GM12874 (cell line): ENCODE data around the gene DMXL2.

Source experiments
- CTCF ChIP-seq: IDR thresholded peaks from 2 replicates; pipeline ENCODE4 v1.5.1; 2011; ENCODE audit warnings: low read depth, mild to moderate bottlenecking, control low read depth, low read length, moderate library complexity; ENCODE audit not compliant: insufficient read depth

The DMXL2 gene

DNA sequence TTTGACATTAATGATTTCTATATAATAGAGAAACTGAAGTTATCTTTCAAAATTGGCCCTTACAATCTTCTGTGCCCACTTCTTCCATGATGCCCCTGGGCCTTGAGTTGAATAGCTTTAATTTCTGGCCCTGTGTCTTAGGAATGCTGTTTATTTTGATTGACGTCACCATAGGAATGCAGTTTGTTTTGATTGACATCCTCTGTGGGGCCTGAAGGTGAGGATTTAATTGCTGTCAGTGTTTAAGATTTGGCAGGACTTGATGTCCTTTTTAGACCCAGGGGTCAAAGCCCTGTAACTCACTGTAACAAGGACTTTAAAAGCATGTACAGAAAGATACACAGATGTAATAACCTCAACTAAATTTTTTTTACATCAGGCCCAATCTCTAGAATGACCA is 197.8 kb downstream of the DMXL2 start:
- no peak for TF ChIP-seq CTCF

GRCh38 chr15:51416129-51416528 is 206.4 kb downstream of the DMXL2 start:
- no peak for TF ChIP-seq CTCF

GRCh38 chr15:51414256-51414860 is 208.2 kb downstream of the DMXL2 start:
- no peak for TF ChIP-seq CTCF

DNA sequence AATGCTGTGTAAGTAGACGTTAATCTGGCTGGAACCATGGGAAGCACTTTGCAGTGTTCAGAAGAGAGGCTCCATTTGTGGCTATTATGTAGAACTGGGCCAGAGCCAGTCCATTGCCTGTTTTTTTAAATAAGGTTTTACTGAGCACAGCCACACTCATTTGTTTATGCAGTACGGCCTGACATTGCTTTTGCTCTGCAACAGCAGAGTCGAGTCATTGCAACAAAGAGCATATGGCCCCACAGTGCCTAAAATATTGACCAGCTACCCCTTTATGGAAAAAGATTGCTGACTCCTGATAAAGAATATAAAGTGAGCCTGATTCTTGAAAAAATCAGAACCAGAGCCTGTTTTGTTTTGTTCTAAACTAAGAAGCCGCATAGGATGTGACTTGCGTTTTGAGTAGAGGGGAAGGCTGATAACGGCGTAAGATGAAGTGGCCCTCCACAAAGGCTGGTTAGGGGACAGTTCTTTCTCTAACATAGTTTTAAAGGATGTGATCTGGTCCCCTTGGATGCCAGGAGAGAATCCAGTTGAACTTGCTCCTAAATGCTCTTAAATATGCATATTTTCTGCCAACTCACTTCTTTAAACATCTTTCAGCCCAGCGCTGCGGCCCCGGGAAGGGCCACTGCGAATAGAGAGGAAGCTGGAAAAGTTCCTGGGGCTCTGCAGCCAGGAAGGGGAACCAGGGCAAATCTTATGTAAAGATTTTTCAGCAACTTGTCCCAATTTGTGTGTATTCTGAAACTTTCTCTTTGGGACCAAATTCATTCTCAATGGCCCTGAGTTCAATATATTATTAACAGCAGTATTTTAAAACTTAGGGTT is 216.7 kb downstream of the DMXL2 start:
- no peak for TF ChIP-seq CTCF

DNA sequence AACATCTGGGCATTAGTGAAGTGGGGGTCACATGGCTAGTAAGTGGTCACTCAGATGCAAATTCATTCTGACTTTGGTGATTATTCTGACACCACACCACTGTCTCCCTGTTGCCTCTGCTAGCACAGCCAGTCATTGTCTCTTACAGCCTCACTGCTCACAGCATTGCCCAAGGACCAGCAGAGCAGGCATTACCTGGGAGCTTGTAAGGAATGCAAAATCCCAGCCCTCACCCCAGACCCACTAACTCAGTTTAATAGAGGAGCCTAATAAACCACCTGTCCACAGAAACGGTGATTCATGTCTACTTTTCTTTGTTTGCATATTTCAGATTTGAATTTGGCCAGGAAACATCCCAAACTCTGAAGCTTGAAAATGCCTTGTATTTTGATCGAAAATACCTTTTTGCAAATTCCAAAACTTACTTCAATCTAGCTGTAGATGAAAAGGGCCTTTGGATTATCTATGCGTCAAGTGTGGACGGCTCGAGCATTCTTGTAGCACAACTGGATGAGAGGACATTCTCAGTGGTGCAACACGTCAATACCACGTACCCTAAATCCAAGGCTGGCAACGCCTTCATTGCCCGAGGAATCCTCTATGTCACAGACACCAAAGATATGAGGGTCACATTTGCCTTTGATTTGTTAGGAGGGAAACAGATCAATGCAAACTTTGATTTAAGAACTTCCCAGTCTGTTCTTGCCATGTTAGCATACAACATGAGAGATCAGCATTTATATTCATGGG is 218.4 kb downstream of the DMXL2 start:
- no peak for TF ChIP-seq CTCF

DNA sequence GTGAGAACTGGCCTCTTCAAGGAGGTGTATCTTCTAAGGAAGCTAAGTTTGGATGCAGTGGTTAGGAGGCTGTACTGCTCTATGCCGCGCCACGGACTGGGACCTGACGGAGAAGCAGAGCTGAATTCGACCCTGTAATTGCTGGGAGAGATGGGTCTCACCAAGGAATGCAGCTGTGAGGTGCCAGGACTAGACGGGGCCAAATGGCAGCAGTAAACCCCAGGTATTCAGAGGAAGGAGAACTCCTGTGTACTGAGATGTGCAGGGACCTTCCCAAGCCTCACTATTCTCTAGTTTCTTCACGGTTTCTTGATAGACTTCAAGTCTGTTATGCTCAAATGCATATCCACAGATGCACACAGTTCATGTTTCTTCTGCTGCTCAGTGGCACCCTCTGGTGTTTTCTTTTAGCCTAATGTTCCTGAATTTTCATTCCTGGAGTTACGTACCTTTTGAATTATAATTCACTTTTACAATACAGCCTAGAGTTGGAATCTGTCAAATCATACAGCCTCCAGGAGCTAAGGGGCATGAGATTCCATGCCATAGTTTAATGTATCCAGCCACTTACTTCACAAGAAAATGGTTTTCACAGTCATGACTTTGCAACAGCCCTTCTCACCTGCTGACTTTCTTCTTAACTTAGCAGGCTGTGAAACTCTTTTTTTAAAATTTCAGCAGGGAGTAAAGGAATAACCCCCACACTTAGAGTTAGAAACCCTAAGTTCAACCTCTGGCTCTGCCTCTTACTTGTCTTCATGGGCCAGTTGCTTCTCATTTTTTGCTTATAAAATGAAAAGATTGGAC is 219.3 kb downstream of the DMXL2 start:
- TF ChIP-seq CTCF = peak; percentile 42; the same call in 1 of the 2 replicates
